Measurements from ENCODE around the gene BCAS4.
"Not testable (repeated sequence)": the region's sequence is repeated elsewhere in the genome, so short reads cannot be mapped to it uniquely, and the experiment has no call there.

BCAS4 gene

GRCh38 chr20:50772420-50773185 lies 22.3 kb upstream of the BCAS4 start:
- DNase-seq: no peak

- DNase-seq: no peak
Observed at GRCh38 chr20:50774515-50774914, 20.3 kb upstream of the BCAS4 start.

GRCh38 chr20:50776122-50776817 lies 18.6 kb upstream of the BCAS4 start:
- DNase-seq: no peak

GRCh38 chr20:50777373-50777772 lies 17.5 kb upstream of the BCAS4 start:
- no peak for DNase-seq

- DNase-seq: not testable (repeated sequence)
Observed at GRCh38 chr20:50778994-50779393, 15.9 kb upstream of the BCAS4 start.

GRCh38 chr20:50783390-50783789 lies 11.5 kb upstream of the BCAS4 start:
- no peak for DNase-seq

- DNase-seq: no peak
Observed at GRCh38 chr20:50783903-50784302, 11.0 kb upstream of the BCAS4 start.

- DNase-seq: no peak
Observed at GRCh38 chr20:50784464-50784863, 10.4 kb upstream of the BCAS4 start.

GRCh38 chr20:50786703-50787102 lies 8.2 kb upstream of the BCAS4 start:
- DNase-seq: no peak

- no peak for DNase-seq
Observed at GRCh38 chr20:50787181-50787580, 7.7 kb upstream of the BCAS4 start.

- DNase-seq: no peak
Observed at GRCh38 chr20:50788045-50788991, 6.5 kb upstream of the BCAS4 start.

GRCh38 chr20:50789968-50790650 lies 4.8 kb upstream of the BCAS4 start:
- DNase-seq: no peak

- DNase-seq: peak; percentile 79
Observed at GRCh38 chr20:50790651-50791277, 4.1 kb upstream of the BCAS4 start.

GRCh38 chr20:50792708-50793574 lies 1.9 kb upstream of the BCAS4 start:
- DNase-seq: no peak

GRCh38 chr20:50793575-50794016 lies 1.3 kb upstream of the BCAS4 start:
- not testable (repeated sequence) for DNase-seq

- no peak for DNase-seq
Observed at GRCh38 chr20:50794181-50794845, 548 bp upstream of the BCAS4 start.

GRCh38 chr20:50797142-50797541 lies 2.3 kb downstream of the BCAS4 start:
- DNase-seq: no peak

- DNase-seq: no peak
Observed at GRCh38 chr20:50798650-50799049, 3.8 kb downstream of the BCAS4 start.

GRCh38 chr20:50799176-50799889 lies 4.5 kb downstream of the BCAS4 start:
- DNase-seq: no peak
